OCI-LY3 (cell line): ENCODE measurements around the gene KNOP1.
A peak's percentile ranks its signal among the peaks of the same experiment; 100 is the strongest.

Experiments used
- H2AFZ ChIP-seq: fragments of 200-600, 300-600 bp; shearing (Covaris generic); 2 replicates; pipeline ENCODE4 v1.6.0; 2014; ENCODE audit warnings: antibody characterized with exemption, low read depth, low read length
- H3K27ac ChIP-seq: fragments of 200-600, 300-600 bp; sonication (generic); 2 replicates; pipeline ENCODE4 v1.5.1; 2014; ENCODE audit warnings: mild to moderate bottlenecking, low read length, moderate library complexity, mixed read lengths
- H3K27me3 ChIP-seq: fragments of 200-600, 300-600 bp; sonication (generic); 2 replicates; pipeline ENCODE4 v1.6.1; 2014; ENCODE audit warnings: low read depth, low read length, mixed read lengths
- H3K36me3 ChIP-seq: fragments of 200-600, 300-600 bp; sonication (generic); replicated peaks from 2 replicates; pipeline ENCODE3; 2014; ENCODE audit warnings: low read depth, low read length, mixed read lengths
- H3K4me1 ChIP-seq: fragments of 300-600, 200-600 bp; sonication (generic); 2 replicates; pipeline ENCODE4 v1.6.1; 2014; ENCODE audit warnings: low read length, mixed read lengths
- H3K4me2 ChIP-seq: fragments of 200-600, 300-600 bp; sonication (generic); 2 replicates; pipeline ENCODE4 v1.6.1; 2014; ENCODE audit warnings: low read length, mixed read lengths
- H3K4me3 ChIP-seq: fragments of 300-600, 200-600 bp; sonication (generic); 2 replicates; pipeline ENCODE4 v1.5.1; 2014; ENCODE audit warnings: antibody characterized with exemption, mild to moderate bottlenecking, low read length, moderate library complexity
- H3K79me2 ChIP-seq: fragments of 300-600, 200-600 bp; shearing (Covaris generic); 2 replicates; pipeline ENCODE4 v1.6.1; 2014; ENCODE audit warnings: mild to moderate bottlenecking, low read length, mixed read lengths
- H3K9ac ChIP-seq: fragments of 300-600, 200-600 bp; shearing (Covaris generic); 2 replicates; pipeline ENCODE4 v1.6.0; 2014; ENCODE audit warnings: mild to moderate bottlenecking, low read length, moderate library complexity
- H3K9me3 ChIP-seq: fragments of 200-600, 300-600 bp; shearing (Covaris generic); 2 replicates; pipeline ENCODE4 v1.6.1; 2014; ENCODE audit warnings: low read length, mixed read lengths; ENCODE audit not compliant: insufficient read depth
- H4K20me1 ChIP-seq: fragments of 200-600, 300-600 bp; sonication (generic); 2 replicates; pipeline ENCODE4 v1.6.1; 2016; ENCODE audit warnings: low read length, mixed read lengths; ENCODE audit not compliant: insufficient read depth
- EZH2phosphoT487 ChIP-seq: fragments of 200-600 bp; shearing (Covaris generic); IDR thresholded peaks from 2 replicates; pipeline ENCODE4 v1.6.1; 2018; ENCODE audit warnings: antibody characterized with exemption, mixed run types, low read depth
- TF ChIP-seq, protein P1 (sequence below): fragments of 200-600, 300-600 bp; sonication (generic); IDR thresholded peaks from 2 replicates; pipeline ENCODE4 v1.5.1; 2014; ENCODE audit warnings: antibody characterized with exemption, low read length, low read depth

Gene KNOP1, protein sequence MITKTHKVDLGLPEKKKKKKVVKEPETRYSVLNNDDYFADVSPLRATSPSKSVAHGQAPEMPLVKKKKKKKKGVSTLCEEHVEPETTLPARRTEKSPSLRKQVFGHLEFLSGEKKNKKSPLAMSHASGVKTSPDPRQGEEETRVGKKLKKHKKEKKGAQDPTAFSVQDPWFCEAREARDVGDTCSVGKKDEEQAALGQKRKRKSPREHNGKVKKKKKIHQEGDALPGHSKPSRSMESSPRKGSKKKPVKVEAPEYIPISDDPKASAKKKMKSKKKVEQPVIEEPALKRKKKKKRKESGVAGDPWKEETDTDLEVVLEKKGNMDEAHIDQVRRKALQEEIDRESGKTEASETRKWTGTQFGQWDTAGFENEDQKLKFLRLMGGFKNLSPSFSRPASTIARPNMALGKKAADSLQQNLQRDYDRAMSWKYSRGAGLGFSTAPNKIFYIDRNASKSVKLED

DNA sequence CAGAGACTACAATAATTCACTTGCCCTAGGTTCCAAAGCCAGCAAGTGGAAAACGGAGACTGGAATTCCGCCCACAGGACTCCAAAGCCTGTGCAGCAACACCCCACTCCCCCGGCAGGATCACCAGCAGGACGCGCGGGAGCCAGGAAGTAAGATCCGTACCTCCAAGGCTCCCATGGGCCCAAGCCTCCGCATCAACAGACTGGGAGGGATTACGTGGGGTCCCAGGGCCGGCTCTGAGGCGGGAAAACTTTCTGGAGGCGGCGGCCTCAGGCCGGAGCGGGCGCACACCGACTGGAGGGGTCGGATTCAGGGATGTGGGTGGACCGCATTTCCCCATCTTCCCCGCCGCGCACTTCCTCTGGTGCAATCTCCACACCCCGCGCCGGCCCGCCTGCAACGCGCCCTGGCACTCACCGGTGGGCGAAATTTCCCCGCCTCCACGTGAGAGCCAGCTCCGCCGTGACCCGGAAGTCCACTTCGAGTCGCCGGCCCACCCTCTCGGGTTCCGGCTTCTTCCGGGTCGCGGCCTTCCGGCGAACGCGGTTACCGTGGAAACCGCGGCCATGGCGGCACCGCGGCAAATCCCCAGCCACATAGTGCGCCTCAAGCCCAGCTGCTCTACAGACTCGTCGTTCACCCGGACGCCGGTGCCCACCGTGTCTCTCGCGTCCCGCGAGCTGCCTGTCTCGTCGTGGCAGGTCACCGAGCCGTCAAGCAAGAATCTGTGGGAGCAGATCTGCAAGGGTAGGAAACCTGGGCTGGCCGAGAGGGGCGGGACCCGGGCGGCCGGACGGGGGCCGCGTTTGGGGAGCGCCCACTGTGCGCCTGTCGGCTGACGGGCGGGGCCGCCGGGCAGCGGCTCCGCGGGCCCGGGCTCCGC is at the start of gene KNOP1, which contains the start of gene IQCK:
KNOP1 (minus strand) TSS at position 487 of the 883 bp plus-strand sequence. CDS start 3,192 bp downstream, outside the sequence.
IQCK (plus strand) TSS at position 531 of the 883 bp plus-strand sequence; CDS start at position 567, 36 bp downstream.
- peak within 1 kb of the TSS; percentile 91 for H3K4me2 ChIP-seq
- peak within 1 kb of the TSS; percentile 89 for H3K4me3 ChIP-seq
- peak within 1 kb of the TSS; percentile 70 for H3K27ac ChIP-seq
- no peak for TF ChIP-seq EZH2phosphoT487
- TF ChIP-seq, protein P1, sequence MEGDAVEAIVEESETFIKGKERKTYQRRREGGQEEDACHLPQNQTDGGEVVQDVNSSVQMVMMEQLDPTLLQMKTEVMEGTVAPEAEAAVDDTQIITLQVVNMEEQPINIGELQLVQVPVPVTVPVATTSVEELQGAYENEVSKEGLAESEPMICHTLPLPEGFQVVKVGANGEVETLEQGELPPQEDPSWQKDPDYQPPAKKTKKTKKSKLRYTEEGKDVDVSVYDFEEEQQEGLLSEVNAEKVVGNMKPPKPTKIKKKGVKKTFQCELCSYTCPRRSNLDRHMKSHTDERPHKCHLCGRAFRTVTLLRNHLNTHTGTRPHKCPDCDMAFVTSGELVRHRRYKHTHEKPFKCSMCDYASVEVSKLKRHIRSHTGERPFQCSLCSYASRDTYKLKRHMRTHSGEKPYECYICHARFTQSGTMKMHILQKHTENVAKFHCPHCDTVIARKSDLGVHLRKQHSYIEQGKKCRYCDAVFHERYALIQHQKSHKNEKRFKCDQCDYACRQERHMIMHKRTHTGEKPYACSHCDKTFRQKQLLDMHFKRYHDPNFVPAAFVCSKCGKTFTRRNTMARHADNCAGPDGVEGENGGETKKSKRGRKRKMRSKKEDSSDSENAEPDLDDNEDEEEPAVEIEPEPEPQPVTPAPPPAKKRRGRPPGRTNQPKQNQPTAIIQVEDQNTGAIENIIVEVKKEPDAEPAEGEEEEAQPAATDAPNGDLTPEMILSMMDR: no peak
- H3K36me3 ChIP-seq: peaks cover 16% of the 10 kb centered on the region
- peaks cover 24% of the 10 kb centered on the region for H3K4me1 ChIP-seq
- H3K9ac ChIP-seq: peak within 1 kb of the TSS; percentile 92
- peaks cover 71% of the 10 kb centered on the region for H3K79me2 ChIP-seq
- no peaks in the 10 kb centered on the region for H3K27me3 ChIP-seq
- H2AFZ ChIP-seq: peak within 1 kb of the TSS; percentile 48; the same call in 1 of the 2 replicates
- H4K20me1 ChIP-seq: no peaks in the 10 kb centered on the region
- H3K9me3 ChIP-seq: no peaks in the 10 kb centered on the region

DNA sequence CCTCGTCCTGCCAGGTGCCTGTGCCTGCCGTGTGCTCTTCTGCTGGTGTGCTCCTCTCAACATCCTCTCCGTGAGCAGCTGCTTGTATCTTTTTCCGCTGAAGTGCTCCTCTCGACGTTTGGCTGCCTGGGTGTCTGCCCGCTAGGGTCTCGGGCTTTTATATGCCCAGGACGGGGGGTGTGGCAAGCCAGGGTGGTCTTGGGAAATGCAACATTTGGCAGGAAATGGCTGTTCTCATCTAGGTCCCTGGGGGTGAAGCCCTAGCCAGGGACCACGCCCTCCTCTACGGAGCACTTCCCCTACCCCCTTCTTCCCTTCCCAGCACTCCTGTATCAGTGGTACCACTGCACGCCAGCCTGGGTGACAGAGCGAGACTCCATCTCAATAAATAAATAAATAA is 49.5 kb upstream of the KNOP1 start:
- Histone ChIP-seq H3K4me3 (no peak overlapping the region), H3K4me1 (peaks cover 5% of the 10 kb centered on the region), H3K36me3 (peaks cover 14% of the 10 kb centered on the region), H3K79me2 (no peaks in the 10 kb centered on the region), H3K27me3 (no peaks in the 10 kb centered on the region), H3K9ac (no peak overlapping the region), H2AFZ (no peak overlapping the region), H3K9me3 (no peaks in the 10 kb centered on the region), H4K20me1 (no peaks in the 10 kb centered on the region), H3K27ac (no peak overlapping the region), H3K4me2 (no peak overlapping the region)
- TF ChIP-seq EZH2phosphoT487: no peak
- TF ChIP-seq, protein P1: no peak

DNA sequence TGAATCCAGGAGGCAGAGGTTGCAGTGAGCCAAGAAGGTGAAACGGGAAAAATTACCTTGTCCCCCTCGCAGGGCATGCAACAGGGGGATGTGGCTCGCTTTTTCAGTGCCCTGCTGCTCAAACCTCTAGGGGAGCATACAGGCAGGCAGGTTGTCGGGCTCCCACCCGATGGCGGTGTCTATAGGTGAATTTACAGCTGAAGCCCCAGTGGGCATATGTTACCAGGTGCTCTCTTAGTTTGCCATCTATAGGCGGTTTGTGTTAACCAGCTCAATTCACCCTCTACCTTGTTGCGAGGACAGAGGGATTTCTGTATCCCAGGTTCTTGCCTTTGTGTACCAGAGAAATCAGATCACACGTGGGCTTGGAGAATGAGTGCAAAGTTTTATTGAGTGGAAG is 49.0 kb upstream of the KNOP1 start:
- H3K9me3 ChIP-seq: no peaks in the 10 kb centered on the region
- no peak overlapping the region for H3K27ac ChIP-seq
- H2AFZ ChIP-seq: no peak overlapping the region
- TF ChIP-seq, protein P1: no peak
- TF ChIP-seq EZH2phosphoT487: no peak
- H3K9ac ChIP-seq: no peak overlapping the region
- H3K4me1 ChIP-seq: peaks cover 5% of the 10 kb centered on the region
- no peak overlapping the region for H3K4me2 ChIP-seq
- H3K36me3 ChIP-seq: peaks cover 14% of the 10 kb centered on the region
- H3K79me2 ChIP-seq: no peaks in the 10 kb centered on the region
- H4K20me1 ChIP-seq: no peaks in the 10 kb centered on the region
- H3K4me3 ChIP-seq: no peak overlapping the region
- H3K27me3 ChIP-seq: no peaks in the 10 kb centered on the region

DNA sequence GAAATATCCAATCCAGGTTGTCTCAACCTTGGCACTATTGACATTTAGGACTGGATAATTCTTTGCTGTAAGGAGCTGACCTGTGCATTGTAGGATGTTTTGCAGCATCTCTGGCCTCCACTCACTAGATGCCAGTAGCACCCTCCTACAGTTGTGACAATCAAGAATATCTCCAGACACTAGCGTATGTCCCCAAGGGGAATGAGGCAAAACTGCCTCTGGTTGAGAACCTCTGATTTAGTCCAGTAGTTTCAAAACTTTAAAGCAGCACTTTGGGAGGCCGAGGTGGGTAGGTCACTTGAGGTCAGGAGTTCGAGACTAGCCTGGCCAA is 48.5 kb upstream of the KNOP1 start:
- no peak overlapping the region for H3K4me2 ChIP-seq
- H2AFZ ChIP-seq: no peak overlapping the region
- TF ChIP-seq EZH2phosphoT487: no peak
- TF ChIP-seq, protein P1: no peak
- H3K4me1 ChIP-seq: peaks cover 5% of the 10 kb centered on the region
- H3K36me3 ChIP-seq: peaks cover 14% of the 10 kb centered on the region
- no peaks in the 10 kb centered on the region for H3K79me2 ChIP-seq
- no peak overlapping the region for H3K4me3 ChIP-seq
- no peak overlapping the region for H3K9ac ChIP-seq
- H3K27me3 ChIP-seq: no peaks in the 10 kb centered on the region
- no peaks in the 10 kb centered on the region for H3K9me3 ChIP-seq
- no peaks in the 10 kb centered on the region for H4K20me1 ChIP-seq
- no peak overlapping the region for H3K27ac ChIP-seq
